Mesenchymal stem cell (in vitro differentiated cells and primary cell): ENCODE measurements around the gene SMDT1. TPM values are rescaled to one million over a fixed set of nuclear protein-coding genes. Genes with fewer than 3 reads are reported as not detected.

Experiments used
- DNase-seq: peaks from one replicate; pipeline ENCODE4 v3.0.0-alpha.2; 2013
- H2AFZ ChIP-seq: one replicate; pipeline ENCODE4 v1.6.1; 2013; ENCODE audit warnings: low read depth, mild to moderate bottlenecking, control low read depth, inconsistent platforms, low read length, moderate library complexity
- H2AK5ac ChIP-seq: 2 replicates; pipeline ENCODE4 v1.6.1; 2013; ENCODE audit warnings: low read length, moderate library complexity, mild to moderate bottlenecking, inconsistent platforms; ENCODE audit not compliant: severe bottlenecking
- H2BK120ac ChIP-seq: one replicate; pipeline ENCODE4 v1.6.1; 2013; ENCODE audit warnings: low read depth, mild to moderate bottlenecking, inconsistent platforms, low read length, moderate library complexity
- H2BK12ac ChIP-seq, 2 experiments: one replicate each; pipeline ENCODE4 v1.6.1; 2013; ENCODE audit warnings: inconsistent platforms in 2 of 2, low read length in 2 of 2, mild to moderate bottlenecking in 2 of 2, moderate library complexity in 2 of 2, control low read depth in 1 of 2
- H2BK15ac ChIP-seq: one replicate; pipeline ENCODE4 v1.6.1; 2013; ENCODE audit warnings: mild to moderate bottlenecking, low read depth, inconsistent platforms; ENCODE audit not compliant: poor library complexity, severe bottlenecking
- H2BK5ac ChIP-seq: 2 replicates; pipeline ENCODE4 v1.6.1; 2013; ENCODE audit warnings: low read depth, mild to moderate bottlenecking, low read length, control low read depth, inconsistent platforms; ENCODE audit not compliant: poor library complexity, severe bottlenecking
- H3K14ac ChIP-seq, 2 experiments: one replicate each; pipeline ENCODE4 v1.6.1; 2013; ENCODE audit warnings: inconsistent platforms in 2 of 2, low read length in 2 of 2, control low read depth in 1 of 2, mild to moderate bottlenecking in 1 of 2, moderate library complexity in 1 of 2
- H3K18ac ChIP-seq, 2 experiments: one replicate each; pipeline ENCODE4 v1.6.1; 2013; ENCODE audit warnings: inconsistent platforms in 2 of 2, low read length in 2 of 2, control low read depth in 1 of 2, low read depth in 1 of 2, mild to moderate bottlenecking in 1 of 2
- H3K23ac ChIP-seq, 2 experiments: one replicate each; pipeline ENCODE4 v1.6.1; 2013; ENCODE audit warnings: inconsistent platforms in 2 of 2, low read length in 2 of 2, mild to moderate bottlenecking in 2 of 2, moderate library complexity in 2 of 2, control low read depth in 1 of 2
- H3K27ac ChIP-seq: 2 replicates; pipeline ENCODE4 v1.5.1; 2013; ENCODE audit warnings: mild to moderate bottlenecking, moderate library complexity, low read length, control low read depth, inconsistent platforms; ENCODE audit not compliant: poor library complexity, severe bottlenecking
- H3K27me3 ChIP-seq, 2 experiments: 2 replicates each; pipeline versions ENCODE4 v1.6.1 to v1.7.0; 2013; ENCODE audit warnings: low read length in 2 of 2, mild to moderate bottlenecking in 2 of 2, moderate library complexity in 2 of 2, control low read depth in 1 of 2, inconsistent platforms in 1 of 2; ENCODE audit not compliant: control insufficient read depth in 1 of 2, insufficient read depth in 1 of 2
- H3K36me3 ChIP-seq, 2 experiments: 2 replicates each; pipeline versions ENCODE4 v1.6.1 to v1.7.0; 2013; ENCODE audit warnings: low read length in 2 of 2, control low read depth in 1 of 2, inconsistent platforms in 1 of 2, low read depth in 1 of 2, mild to moderate bottlenecking in 1 of 2; ENCODE audit not compliant: insufficient read depth in 2 of 2, control insufficient read depth in 1 of 2
- H3K4ac ChIP-seq, 2 experiments: one replicate each; pipeline ENCODE4 v1.6.1; 2013; ENCODE audit warnings: inconsistent platforms in 2 of 2, low read length in 2 of 2, mild to moderate bottlenecking in 2 of 2, moderate library complexity in 2 of 2, control low read depth in 1 of 2, low read depth in 1 of 2
- H3K4me1 ChIP-seq: 2 replicates; pipeline ENCODE4 v1.6.1; 2013; ENCODE audit warnings: low read depth, low read length, control low read depth; ENCODE audit not compliant: control insufficient read depth, insufficient read depth
- H3K4me2 ChIP-seq: 2 replicates; pipeline ENCODE4 v1.6.1; 2013; ENCODE audit warnings: low read length, mild to moderate bottlenecking, inconsistent platforms; ENCODE audit not compliant: poor library complexity, severe bottlenecking
- H3K4me3 ChIP-seq, 2 experiments: 2 replicates each; pipeline versions ENCODE4 v1.5.1 to v1.7.0; 2013; ENCODE audit warnings: low read length in 2 of 2, mild to moderate bottlenecking in 2 of 2, control low read depth in 1 of 2, low read depth in 1 of 2; ENCODE audit not compliant: insufficient read depth in 1 of 2
- H3K79me1 ChIP-seq: replicated peaks from 2 replicates; pipeline ENCODE4 v1.6.1; 2013; ENCODE audit warnings: mild to moderate bottlenecking, control low read depth, low read length, inconsistent platforms; ENCODE audit not compliant: poor library complexity, severe bottlenecking
- H3K9ac ChIP-seq: 2 replicates; pipeline ENCODE4 v1.7.0; 2013; ENCODE audit warnings: mild to moderate bottlenecking, low read length, moderate library complexity
- H3K9me3 ChIP-seq: 2 replicates; pipeline ENCODE4 v1.7.0; 2013; ENCODE audit warnings: mild to moderate bottlenecking, low read length; ENCODE audit not compliant: control insufficient read depth
- H4K8ac ChIP-seq: one replicate; pipeline ENCODE4 v1.6.1; 2013; ENCODE audit warnings: inconsistent platforms, mild to moderate bottlenecking, low read length, moderate library complexity
- H4K91ac ChIP-seq: one replicate; pipeline ENCODE4 v1.6.1; 2013; ENCODE audit warnings: mild to moderate bottlenecking, low read length, inconsistent platforms
- WGBS: methylation state at CpG from one replicate; pipeline ENCODE4 v1.1.7; 2013; ENCODE audit warnings: mixed read lengths; 5-methylcytosine and 5-hydroxymethylcytosine counted together
- polyA plus RNA-seq, 2 experiments: library from polyadenylated mRNA; stranded (reverse); fragments of 200-250 nt; gene quantifications; one replicate each; pipeline ENCODE4 v1.2.3, GENCODE V29; 2013

The SMDT1 gene
- 45.0 TPM for polyA plus RNA-seq (2013, experiment 1 of 2)
- polyA plus RNA-seq (2013, experiment 2 of 2) = 47.4 TPM

GRCh38 chr22:42079319-42080251 is at the start of gene SMDT1:
SMDT1 (plus strand) TSS chr22:42079700; CDS start chr22:42079769, 69 bp downstream.
- Histone ChIP-seq H3K4ac (peak within 1 kb of the TSS; percentile 79 to 99), H3K27me3 (no peaks in the 10 kb centered on the region), H3K14ac (no peak within 1 kb of the TSS), H2AK5ac (peak within 1 kb of the TSS; percentile 96), H3K4me3 (peak within 1 kb of the TSS; percentile 87 to 95), H3K9me3 (no peaks in the 10 kb centered on the region), H3K4me1 (peaks cover 4% of the 10 kb centered on the region), H3K18ac (peak within 1 kb of the TSS; percentile 96), H4K8ac (peak within 1 kb of the TSS; percentile 99), H3K4me2 (peak within 1 kb of the TSS; percentile 66), H2AFZ (peak within 1 kb of the TSS; percentile 88), H2BK12ac (peak within 1 kb of the TSS; percentile 42 to 78), H4K91ac (peak within 1 kb of the TSS; percentile 94), H3K27ac (peak within 1 kb of the TSS; percentile 92), H3K79me1 (peaks cover 24% of the 10 kb centered on the region), H3K23ac (no peak within 1 kb of the TSS), H2BK120ac (peak within 1 kb of the TSS; percentile 92), H3K36me3 (peaks cover 10 to 53% of the 10 kb centered on the region in 2 experiments), H2BK15ac (peak within 1 kb of the TSS; percentile 97), H2BK5ac (peak within 1 kb of the TSS; percentile 94), H3K9ac (peak within 1 kb of the TSS; percentile 93)
- 1% methylated on average over 63 of the region's 71 CpGs for WGBS
- DNase-seq = peak; percentile 99

DNA sequence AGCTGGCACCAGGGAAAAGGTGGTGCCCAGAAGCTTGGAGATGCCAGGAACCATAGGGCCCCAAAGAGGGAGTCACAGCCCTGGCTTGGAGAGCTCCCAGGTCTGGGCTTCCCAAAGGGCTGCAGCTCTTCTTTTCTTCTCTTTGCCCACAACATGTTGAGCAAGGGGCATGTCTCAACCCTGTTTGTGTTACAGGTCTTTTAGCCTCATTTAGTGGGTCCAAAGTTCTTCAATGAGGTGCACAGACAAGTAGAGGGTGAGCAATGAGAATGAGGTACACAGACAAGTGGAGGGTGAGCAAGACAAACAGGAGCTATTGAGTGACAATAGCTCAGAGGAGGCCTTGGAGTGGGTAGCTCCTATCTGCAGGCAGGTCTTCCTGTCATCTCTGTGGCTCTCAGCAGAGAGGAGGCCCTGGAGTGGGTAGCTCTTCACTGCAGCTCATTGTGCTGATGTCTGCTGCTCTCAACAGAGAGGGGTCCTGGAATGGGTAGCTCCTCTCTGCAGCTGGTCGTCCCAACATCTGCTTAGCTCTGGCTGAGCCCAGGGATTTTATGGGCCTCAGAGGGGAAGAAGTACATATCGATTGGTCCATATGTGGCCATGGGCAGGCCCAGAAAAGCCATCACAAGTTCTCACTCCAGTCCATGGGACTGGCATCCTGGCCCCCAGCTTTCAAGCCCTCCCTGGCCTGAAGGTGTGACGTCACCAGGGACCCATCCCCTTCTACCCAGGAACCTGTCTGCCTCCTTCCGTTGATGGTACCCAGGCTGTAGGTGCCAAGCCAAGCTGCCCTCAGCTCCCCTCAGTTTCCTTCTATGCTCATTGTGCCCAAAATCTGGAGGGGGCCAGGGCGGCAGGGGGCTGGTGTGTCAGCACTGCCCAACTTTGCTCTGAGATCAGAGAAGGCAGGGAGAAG is 46.0 kb upstream of the SMDT1 start:
- H2BK5ac ChIP-seq = no peak overlapping the region
- no peaks in the 10 kb centered on the region for H3K36me3 ChIP-seq
- H3K79me1 ChIP-seq = no peaks in the 10 kb centered on the region
- no peak overlapping the region for H2BK12ac ChIP-seq
- H2BK15ac ChIP-seq = no peak overlapping the region
- no peak overlapping the region for H3K9ac ChIP-seq
- 77% methylated on average over 5 of the region's 5 CpGs for WGBS
- no peak overlapping the region for H2AK5ac ChIP-seq
- H3K4me3 ChIP-seq = no peak overlapping the region
- no peak overlapping the region for H3K4ac ChIP-seq
- H3K18ac ChIP-seq = no peak overlapping the region
- H3K23ac ChIP-seq = no peak overlapping the region
- no peak overlapping the region for H4K91ac ChIP-seq
- no peak overlapping the region for H4K8ac ChIP-seq
- H3K27me3 ChIP-seq = no peaks in the 10 kb centered on the region
- H3K14ac ChIP-seq = no peak overlapping the region
- H3K9me3 ChIP-seq = peaks cover 7% of the 10 kb centered on the region
- no peak overlapping the region for H3K4me2 ChIP-seq
- H2BK120ac ChIP-seq = no peak overlapping the region
- no peak for DNase-seq
- no peak overlapping the region for H3K27ac ChIP-seq
- no peak overlapping the region for H2AFZ ChIP-seq
- H3K4me1 ChIP-seq = peaks cover 5% of the 10 kb centered on the region

DNA sequence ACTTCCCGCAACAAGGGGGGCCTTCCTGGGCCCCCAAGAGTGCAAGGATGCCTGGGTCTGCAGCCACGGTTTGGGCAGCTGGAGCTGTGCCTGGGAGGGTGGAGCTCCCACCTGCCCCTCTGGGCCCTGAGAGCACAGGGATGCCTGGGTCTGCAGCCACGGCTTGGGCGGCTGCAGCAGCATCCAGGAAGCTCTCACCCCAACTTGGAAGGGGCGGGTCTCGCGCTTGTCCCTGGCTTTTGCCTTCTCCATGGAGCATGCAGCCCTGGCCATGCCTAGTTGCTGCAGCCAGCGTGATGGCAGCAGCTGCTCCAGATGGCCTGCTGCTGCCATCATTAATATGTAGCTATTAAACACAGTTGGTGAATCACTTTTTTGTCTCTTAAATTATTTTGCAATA is 44.2 kb upstream of the SMDT1 start:
- H3K4me2 ChIP-seq = no peak overlapping the region
- peaks cover 5% of the 10 kb centered on the region for H3K4me1 ChIP-seq
- no peak overlapping the region for H3K14ac ChIP-seq
- H3K9me3 ChIP-seq = peaks cover 7% of the 10 kb centered on the region
- no peak overlapping the region for H3K18ac ChIP-seq
- H2AFZ ChIP-seq = no peak overlapping the region
- no peak overlapping the region for H3K4me3 ChIP-seq
- no peak overlapping the region for H2BK15ac ChIP-seq
- no peak overlapping the region for H4K8ac ChIP-seq
- no peak for DNase-seq
- H2AK5ac ChIP-seq = no peak overlapping the region
- no peaks in the 10 kb centered on the region for H3K79me1 ChIP-seq
- H2BK120ac ChIP-seq = no peak overlapping the region
- no peaks in the 10 kb centered on the region for H3K36me3 ChIP-seq
- no peak overlapping the region for H4K91ac ChIP-seq
- 85% methylated on average over 7 of the region's 8 CpGs for WGBS
- H3K9ac ChIP-seq = no peak overlapping the region
- H2BK12ac ChIP-seq = no peak overlapping the region
- no peak overlapping the region for H2BK5ac ChIP-seq
- H3K23ac ChIP-seq = no peak overlapping the region
- no peak overlapping the region for H3K4ac ChIP-seq
- H3K27me3 ChIP-seq = no peaks in the 10 kb centered on the region
- no peak overlapping the region for H3K27ac ChIP-seq

- no peak overlapping the region for H2AK5ac ChIP-seq
These were observed 40.2 kb upstream of the SMDT1 start for GRCh38 chr22:42039271-42039670.

More at GRCh38 chr22:42039271-42039670, 40.2 kb upstream of the SMDT1 start:
- H3K4me1 ChIP-seq = no peaks in the 10 kb centered on the region
- no peak overlapping the region for H3K14ac ChIP-seq
- H2BK12ac ChIP-seq = no peak overlapping the region
- no peak overlapping the region for H2BK120ac ChIP-seq
- no peaks in the 10 kb centered on the region for H3K79me1 ChIP-seq
- H3K27me3 ChIP-seq = no peaks in the 10 kb centered on the region
- H3K27ac ChIP-seq = no peak overlapping the region
- no peak overlapping the region for H3K4me2 ChIP-seq
- H3K18ac ChIP-seq = no peak overlapping the region
- H2AFZ ChIP-seq = no peak overlapping the region
- no peak overlapping the region for H3K4ac ChIP-seq
- no peak overlapping the region for H2BK15ac ChIP-seq
- H3K9me3 ChIP-seq = peaks cover 21% of the 10 kb centered on the region
- whole genome bisulfite sequencing = 75% methylated on average over 4 of the region's 5 CpGs
- no peak overlapping the region for H2BK5ac ChIP-seq
- no peak overlapping the region for H4K8ac ChIP-seq
- H3K9ac ChIP-seq = no peak overlapping the region
- H3K23ac ChIP-seq = no peak overlapping the region
- DNase-seq = no peak
- H3K36me3 ChIP-seq = no peaks in the 10 kb centered on the region
- H3K4me3 ChIP-seq = no peak overlapping the region
- H4K91ac ChIP-seq = no peak overlapping the region
